A673 (cell line): ENCODE measurements around the gene FAM174C.

ENCODE experiments used
- EZH2 ChIP-seq: fragments of 200-600 bp; sonication (generic); IDR thresholded peaks from 2 replicates; pipeline ENCODE4 v1.6.1; 2017; ENCODE audit warnings: borderline replicate concordance, low read depth, mild to moderate bottlenecking, mixed read lengths, antibody characterized with exemption, low read length; ENCODE audit not compliant: poor library complexity, severe bottlenecking
- TF ChIP-seq, protein P1 (sequence below): fragments of 300-800, 200-600 bp; sonication (generic); conservative IDR thresholded peaks from 2 replicates; pipeline ENCODE4 v1.5.1; 2017; ENCODE audit warnings: low read depth, mild to moderate bottlenecking, antibody characterized with exemption, low read length, moderate library complexity, mixed read lengths

DNA sequence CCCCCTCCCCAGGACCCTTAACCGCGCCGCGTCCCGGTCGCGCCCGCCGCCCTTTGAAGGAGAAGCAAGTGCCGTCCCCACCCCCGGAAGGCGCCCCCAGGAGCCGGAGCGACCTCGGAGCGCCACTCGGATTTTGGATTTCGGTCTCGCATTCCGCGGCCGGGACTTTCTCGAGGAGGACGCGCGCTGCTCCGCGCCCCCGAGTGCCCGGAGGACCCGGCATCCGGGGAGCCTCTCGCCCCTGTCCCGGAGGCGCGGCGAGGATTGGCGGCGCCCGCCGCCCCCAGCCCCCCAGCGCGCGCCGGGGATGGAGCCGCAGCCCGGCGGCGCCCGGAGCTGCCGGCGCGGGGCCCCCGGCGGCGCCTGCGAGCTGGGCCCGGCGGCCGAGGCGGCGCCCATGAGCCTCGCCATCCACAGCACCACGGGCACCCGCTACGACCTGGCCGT is 25.3 kb upstream of the FAM174C start:
- TF ChIP-seq, protein P1, sequence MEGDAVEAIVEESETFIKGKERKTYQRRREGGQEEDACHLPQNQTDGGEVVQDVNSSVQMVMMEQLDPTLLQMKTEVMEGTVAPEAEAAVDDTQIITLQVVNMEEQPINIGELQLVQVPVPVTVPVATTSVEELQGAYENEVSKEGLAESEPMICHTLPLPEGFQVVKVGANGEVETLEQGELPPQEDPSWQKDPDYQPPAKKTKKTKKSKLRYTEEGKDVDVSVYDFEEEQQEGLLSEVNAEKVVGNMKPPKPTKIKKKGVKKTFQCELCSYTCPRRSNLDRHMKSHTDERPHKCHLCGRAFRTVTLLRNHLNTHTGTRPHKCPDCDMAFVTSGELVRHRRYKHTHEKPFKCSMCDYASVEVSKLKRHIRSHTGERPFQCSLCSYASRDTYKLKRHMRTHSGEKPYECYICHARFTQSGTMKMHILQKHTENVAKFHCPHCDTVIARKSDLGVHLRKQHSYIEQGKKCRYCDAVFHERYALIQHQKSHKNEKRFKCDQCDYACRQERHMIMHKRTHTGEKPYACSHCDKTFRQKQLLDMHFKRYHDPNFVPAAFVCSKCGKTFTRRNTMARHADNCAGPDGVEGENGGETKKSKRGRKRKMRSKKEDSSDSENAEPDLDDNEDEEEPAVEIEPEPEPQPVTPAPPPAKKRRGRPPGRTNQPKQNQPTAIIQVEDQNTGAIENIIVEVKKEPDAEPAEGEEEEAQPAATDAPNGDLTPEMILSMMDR, result no peak
- TF ChIP-seq EZH2, result no peak
